ENCODE data around the gene OLFML3.

DNA sequence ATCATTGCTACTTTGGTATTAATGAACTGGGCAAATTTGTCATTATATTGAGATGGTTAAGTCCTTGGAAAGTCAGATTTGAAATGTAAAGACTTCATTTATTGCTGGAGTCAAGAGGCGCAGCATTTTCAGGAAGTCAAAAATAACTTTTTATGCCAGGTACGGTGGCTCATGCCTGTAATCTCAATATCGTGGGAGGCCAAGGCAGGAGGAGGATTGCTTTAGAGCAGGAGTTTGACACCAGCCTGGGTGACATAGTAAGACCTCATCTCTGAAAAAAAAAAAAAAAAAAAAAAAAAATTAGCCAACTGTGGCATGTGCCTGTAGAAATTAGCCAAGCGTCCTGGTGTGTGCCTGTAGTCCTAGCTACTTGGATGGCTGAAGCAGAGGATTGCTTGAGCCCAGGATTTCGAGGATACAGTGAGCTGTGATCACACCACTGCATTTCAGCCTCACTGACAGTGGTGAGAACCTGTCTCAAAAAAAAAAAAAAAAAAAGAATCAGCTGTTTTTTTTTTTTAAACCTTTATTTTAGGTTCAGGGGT lies 44.7 kb upstream of the OLFML3 start:
- TF ChIP-seq, protein P1, sequence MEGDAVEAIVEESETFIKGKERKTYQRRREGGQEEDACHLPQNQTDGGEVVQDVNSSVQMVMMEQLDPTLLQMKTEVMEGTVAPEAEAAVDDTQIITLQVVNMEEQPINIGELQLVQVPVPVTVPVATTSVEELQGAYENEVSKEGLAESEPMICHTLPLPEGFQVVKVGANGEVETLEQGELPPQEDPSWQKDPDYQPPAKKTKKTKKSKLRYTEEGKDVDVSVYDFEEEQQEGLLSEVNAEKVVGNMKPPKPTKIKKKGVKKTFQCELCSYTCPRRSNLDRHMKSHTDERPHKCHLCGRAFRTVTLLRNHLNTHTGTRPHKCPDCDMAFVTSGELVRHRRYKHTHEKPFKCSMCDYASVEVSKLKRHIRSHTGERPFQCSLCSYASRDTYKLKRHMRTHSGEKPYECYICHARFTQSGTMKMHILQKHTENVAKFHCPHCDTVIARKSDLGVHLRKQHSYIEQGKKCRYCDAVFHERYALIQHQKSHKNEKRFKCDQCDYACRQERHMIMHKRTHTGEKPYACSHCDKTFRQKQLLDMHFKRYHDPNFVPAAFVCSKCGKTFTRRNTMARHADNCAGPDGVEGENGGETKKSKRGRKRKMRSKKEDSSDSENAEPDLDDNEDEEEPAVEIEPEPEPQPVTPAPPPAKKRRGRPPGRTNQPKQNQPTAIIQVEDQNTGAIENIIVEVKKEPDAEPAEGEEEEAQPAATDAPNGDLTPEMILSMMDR (IDR thresholded peaks at IDR 0.05) = no peak
- no peak for TF ChIP-seq POLR2AphosphoS5 (IDR thresholded peaks at IDR 0.05)
- TF ChIP-seq POLR2A (IDR thresholded peaks at IDR 0.05) = no peak
